SU-DHL-6 (cell line): Measurements from ENCODE around the gene CXCL8.

Experiments
- H2AFZ ChIP-seq: fragments of 200-600 bp; sonication (generic); 2 replicates; pipeline ENCODE4 v1.6.1; 2014; ENCODE audit warnings: low read depth, mild to moderate bottlenecking, moderate library complexity, mixed read lengths, antibody characterized with exemption, low read length; ENCODE audit not compliant: severe bottlenecking
- H3F3A ChIP-seq: fragments of 200-600 bp; shearing (Covaris generic); 2 replicates; pipeline ENCODE4 v1.6.0; 2016; ENCODE audit warnings: antibody characterized with exemption, mild to moderate bottlenecking; ENCODE audit not compliant: insufficient read depth
- H3K27ac ChIP-seq: fragments of 200-600 bp; sonication (generic); 2 replicates; pipeline ENCODE4 v1.5.1; 2016; ENCODE audit warnings: low read depth, mild to moderate bottlenecking, low read length, moderate library complexity, mixed read lengths
- H3K27me3 ChIP-seq: fragments of 200-600 bp; sonication (generic), shearing (Covaris generic); 2 replicates; pipeline ENCODE4 v1.6.0; 2014; ENCODE audit warnings: mild to moderate bottlenecking, low read length
- H3K36me3 ChIP-seq: fragments of 200-600 bp; sonication (generic); 2 replicates; pipeline ENCODE4 v1.6.1; 2014; ENCODE audit warnings: mild to moderate bottlenecking, low read length, mixed read lengths
- H3K4me2 ChIP-seq: fragments of 300-600, 200-600 bp; shearing (Covaris generic), sonication (generic); 2 replicates; pipeline ENCODE4 v1.6.0; 2014; ENCODE audit warnings: low read length, low read depth, mild to moderate bottlenecking; ENCODE audit not compliant: poor library complexity, severe bottlenecking
- H3K4me3 ChIP-seq: fragments of 200-600 bp; sonication (generic); 2 replicates; pipeline ENCODE4 v1.5.1; 2014; ENCODE audit warnings: antibody characterized with exemption, low read length, mild to moderate bottlenecking, mixed read lengths; ENCODE audit not compliant: insufficient read depth, poor library complexity, severe bottlenecking
- H3K79me2 ChIP-seq: fragments of 200-600 bp; sonication (generic); 2 replicates; pipeline ENCODE4 v1.6.1; 2014; ENCODE audit warnings: mild to moderate bottlenecking, low read length, moderate library complexity; ENCODE audit not compliant: insufficient read depth
- H3K9ac ChIP-seq: fragments of 200-600 bp; sonication (generic); 2 replicates; pipeline ENCODE4 v1.7.0; 2014; ENCODE audit warnings: mild to moderate bottlenecking, low read length
- H3K9me2 ChIP-seq: fragments of 200-600 bp; sonication (generic); replicated peaks from 2 replicates; pipeline ENCODE4 v1.6.1; 2014; ENCODE audit warnings: low read length; ENCODE audit not compliant: insufficient read depth
- H3K9me3 ChIP-seq: fragments of 200-600 bp; sonication (generic); 2 replicates; pipeline ENCODE4 v1.6.1; 2014; ENCODE audit warnings: low read length, mixed read lengths; ENCODE audit not compliant: insufficient read depth
- H4K20me1 ChIP-seq: fragments of 200-600 bp; sonication (generic); 2 replicates; pipeline ENCODE4 v1.6.1; 2014; ENCODE audit warnings: low read depth, mild to moderate bottlenecking, antibody characterized with exemption, low read length, moderate library complexity, mixed read lengths
- CTCF ChIP-seq: fragments of 200-600 bp; sonication (generic); IDR thresholded peaks from one replicate; pipeline ENCODE4 v1.5.1; 2017; ENCODE audit warnings: antibody characterized with exemption, mild to moderate bottlenecking, low read length, moderate library complexity; ENCODE audit not compliant: insufficient read depth, poor library complexity, severe bottlenecking
- EZH2phosphoT487 ChIP-seq: fragments of 200-600 bp; sonication (generic), shearing (Covaris generic); conservative IDR thresholded peaks from 2 replicates; pipeline ENCODE4 v1.6.1; 2018; ENCODE audit warnings: mild to moderate bottlenecking, antibody characterized with exemption, low read length, moderate library complexity, mixed read lengths

CXCL8 gene

GRCh38 chr4:73741750-73742489 is 1.6 kb downstream of the CXCL8 start:
- H3K9ac ChIP-seq, result no peak overlapping the region

GRCh38 chr4:73742490-73743160 is 2.3 kb downstream of the CXCL8 start:
- H3K4me3 ChIP-seq, result no peak overlapping the region
- H3K36me3 ChIP-seq, result no peaks in the 10 kb centered on the region
- no peaks in the 10 kb centered on the region for H3K79me2 ChIP-seq
- no peaks in the 10 kb centered on the region for H3K9me3 ChIP-seq
- H3K27me3 ChIP-seq, result no peaks in the 10 kb centered on the region
- H3K9ac ChIP-seq, result no peak overlapping the region
- H3K27ac ChIP-seq, result no peak overlapping the region
- TF ChIP-seq CTCF, result no peak
- no peak for TF ChIP-seq EZH2phosphoT487
- H3K4me2 ChIP-seq, result no peak overlapping the region
- no peaks in the 10 kb centered on the region for H3K9me2 ChIP-seq
- H2AFZ ChIP-seq, result no peak overlapping the region
- H4K20me1 ChIP-seq, result no peaks in the 10 kb centered on the region
- no peaks in the 10 kb centered on the region for H3F3A ChIP-seq

More at GRCh38 chr4:73741750-73742489, 1.6 kb downstream of the CXCL8 start:
- no peak overlapping the region for H3K27ac ChIP-seq
- H3K9me2 ChIP-seq, result no peaks in the 10 kb centered on the region
- no peak overlapping the region for H3K4me3 ChIP-seq
- no peak overlapping the region for H2AFZ ChIP-seq
- no peaks in the 10 kb centered on the region for H4K20me1 ChIP-seq
- H3K4me2 ChIP-seq, result no peak overlapping the region
- H3F3A ChIP-seq, result no peaks in the 10 kb centered on the region
- H3K27me3 ChIP-seq, result no peaks in the 10 kb centered on the region
- TF ChIP-seq CTCF, result no peak
- H3K79me2 ChIP-seq, result no peaks in the 10 kb centered on the region
- H3K36me3 ChIP-seq, result no peaks in the 10 kb centered on the region
- no peaks in the 10 kb centered on the region for H3K9me3 ChIP-seq

GRCh38 chr4:73743281-73743680 is 2.9 kb downstream of the CXCL8 start:
- Histone ChIP-seq H3K4me2 (no peak overlapping the region), H4K20me1 (no peaks in the 10 kb centered on the region), H3K27ac (no peak overlapping the region), H3K36me3 (no peaks in the 10 kb centered on the region), H3K9ac (no peak overlapping the region), H3K9me3 (no peaks in the 10 kb centered on the region), H2AFZ (no peak overlapping the region), H3K79me2 (no peaks in the 10 kb centered on the region), H3K9me2 (no peaks in the 10 kb centered on the region), H3K4me3 (no peak overlapping the region), H3F3A (no peaks in the 10 kb centered on the region), H3K27me3 (no peaks in the 10 kb centered on the region)
- no peak for TF ChIP-seq CTCF
- TF ChIP-seq EZH2phosphoT487, result no peak
